ENCODE results near the gene MAP3K12.
"Not testable (repeated sequence)": the region's sequence is repeated elsewhere in the genome, so short reads cannot be mapped to it uniquely, and the experiment has no call there.

The MAP3K12 gene

GRCh38 chr12:53489242-53489864 is 9.9 kb downstream of the MAP3K12 start:
- no peak for DNase-seq

- no peak for DNase-seq
These were observed 12.3 kb downstream of the MAP3K12 start for GRCh38 chr12:53486736-53487487.

DNA sequence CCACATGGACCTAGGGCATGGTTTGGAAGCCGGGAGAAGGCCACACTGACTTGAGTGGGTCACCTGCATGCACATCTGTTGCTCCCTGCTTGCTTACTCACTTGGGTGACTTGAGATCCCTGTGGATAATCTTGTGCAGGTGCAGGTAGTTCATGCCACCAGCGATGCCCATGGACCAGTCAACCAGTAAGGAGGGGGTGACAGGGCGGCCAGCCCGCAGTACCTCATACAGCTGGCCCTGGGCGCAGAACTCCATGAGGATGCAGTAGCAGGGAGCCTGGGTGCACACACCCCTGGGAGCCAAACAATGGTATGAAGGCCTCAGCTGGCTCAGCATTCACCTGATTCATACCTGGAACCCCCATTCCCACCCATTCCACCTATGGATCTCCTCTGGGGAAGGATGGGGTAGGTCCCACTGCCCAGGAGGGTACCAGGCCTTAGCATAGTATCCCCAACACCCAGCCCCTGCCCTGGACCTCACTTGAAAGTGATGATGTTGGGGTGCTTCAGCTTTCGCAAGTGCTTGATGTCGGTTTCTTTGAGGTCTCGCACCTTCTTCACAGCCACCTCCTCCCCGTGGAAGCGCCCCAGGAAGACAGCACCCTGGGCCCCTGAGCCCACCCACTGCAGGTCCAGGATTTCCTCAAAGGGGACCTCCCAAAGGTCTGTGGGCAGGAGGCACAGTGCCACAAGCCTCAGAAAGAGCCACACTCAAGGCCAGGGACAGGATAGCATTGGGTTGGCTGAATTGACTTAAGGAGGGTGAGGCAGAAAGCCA is 13.1 kb downstream of the MAP3K12 start:
- DNase-seq, result no peak

GRCh38 chr12:53484686-53485575 is 14.3 kb downstream of the MAP3K12 start:
- DNase-seq, result no peak

DNA sequence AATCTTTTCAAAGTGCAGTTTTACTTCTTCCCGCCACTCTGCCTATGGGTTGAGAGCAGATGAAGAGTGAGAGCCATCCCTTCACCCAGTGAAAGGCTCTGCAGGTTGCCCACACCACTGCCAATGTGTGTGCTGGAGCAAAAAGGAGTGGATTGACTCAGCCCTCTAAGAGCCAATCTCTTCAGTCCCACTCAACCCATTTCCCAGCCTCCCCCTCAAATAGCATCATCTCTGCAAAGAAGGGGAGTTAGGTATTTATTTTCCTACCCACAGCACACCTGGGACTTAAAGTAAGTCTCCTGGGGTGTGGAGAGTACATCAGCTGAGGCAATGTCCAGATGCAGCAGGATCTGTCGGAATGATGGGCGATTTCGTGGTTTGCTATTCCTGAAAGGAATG is 15.3 kb downstream of the MAP3K12 start:
- DNase-seq, result no peak

DNA sequence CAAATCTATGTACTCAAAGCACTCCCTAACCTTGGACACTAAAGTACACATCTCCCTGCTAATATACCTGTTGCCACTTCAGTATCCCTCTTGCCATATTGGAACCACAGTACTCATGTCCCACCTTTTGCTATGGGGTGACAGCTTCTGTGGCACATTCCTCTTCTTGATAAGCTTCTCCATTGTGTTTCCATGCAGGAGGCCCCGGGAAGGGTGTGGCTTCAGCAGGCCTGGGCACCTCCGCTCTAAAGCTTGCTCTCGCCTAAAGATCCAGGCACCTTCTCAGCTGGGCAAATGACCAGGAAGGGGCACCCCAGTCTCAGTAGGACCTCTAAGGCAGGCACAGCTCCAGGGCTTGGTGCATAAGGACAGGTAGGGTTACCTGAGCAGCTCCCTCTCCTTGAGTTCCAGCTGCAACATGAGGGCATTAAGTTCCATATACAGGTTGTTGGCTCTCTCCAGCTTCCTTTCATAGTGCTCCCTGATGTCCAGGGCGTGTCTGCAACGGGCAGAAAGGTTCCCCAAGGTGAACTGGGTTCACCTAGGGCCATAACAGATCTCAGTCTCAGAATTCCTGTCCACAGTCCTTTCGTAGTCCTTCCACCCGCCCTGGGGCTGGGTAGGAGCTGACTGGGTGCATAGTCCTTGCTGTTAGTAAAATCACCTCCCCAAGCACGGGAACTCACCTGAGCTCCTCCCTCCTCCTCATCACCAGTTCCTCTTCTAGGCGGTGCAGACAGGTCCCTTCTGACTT is 15.9 kb downstream of the MAP3K12 start:
- no peak for DNase-seq

DNA sequence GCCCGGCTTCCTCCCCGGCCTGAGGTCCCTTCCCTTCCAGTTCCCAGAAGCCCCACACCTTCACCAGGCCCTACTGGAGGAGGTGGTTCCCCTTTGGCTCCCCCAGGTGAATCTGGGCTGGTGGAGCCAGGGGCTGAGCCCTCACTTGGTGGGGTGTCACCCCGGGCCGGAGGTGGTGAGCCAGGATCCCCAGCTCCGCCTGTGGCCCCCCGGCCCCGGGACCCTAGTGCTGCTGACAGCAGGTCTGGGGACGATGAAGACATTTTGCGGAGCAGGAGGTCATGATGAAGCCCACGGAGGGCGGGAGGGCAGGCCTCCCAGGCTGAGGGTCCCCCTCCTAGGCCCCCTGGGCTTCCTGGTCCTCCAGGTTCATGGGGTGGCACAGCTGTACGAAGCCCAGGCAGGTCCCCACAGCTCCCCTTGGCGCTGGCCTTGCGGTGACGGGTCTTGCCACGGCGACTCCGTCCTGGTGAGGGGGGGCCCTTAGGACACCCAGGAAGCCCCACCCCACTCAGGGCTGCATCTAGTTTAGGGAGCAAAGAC is 16.6 kb downstream of the MAP3K12 start:
- no peak for DNase-seq

DNA sequence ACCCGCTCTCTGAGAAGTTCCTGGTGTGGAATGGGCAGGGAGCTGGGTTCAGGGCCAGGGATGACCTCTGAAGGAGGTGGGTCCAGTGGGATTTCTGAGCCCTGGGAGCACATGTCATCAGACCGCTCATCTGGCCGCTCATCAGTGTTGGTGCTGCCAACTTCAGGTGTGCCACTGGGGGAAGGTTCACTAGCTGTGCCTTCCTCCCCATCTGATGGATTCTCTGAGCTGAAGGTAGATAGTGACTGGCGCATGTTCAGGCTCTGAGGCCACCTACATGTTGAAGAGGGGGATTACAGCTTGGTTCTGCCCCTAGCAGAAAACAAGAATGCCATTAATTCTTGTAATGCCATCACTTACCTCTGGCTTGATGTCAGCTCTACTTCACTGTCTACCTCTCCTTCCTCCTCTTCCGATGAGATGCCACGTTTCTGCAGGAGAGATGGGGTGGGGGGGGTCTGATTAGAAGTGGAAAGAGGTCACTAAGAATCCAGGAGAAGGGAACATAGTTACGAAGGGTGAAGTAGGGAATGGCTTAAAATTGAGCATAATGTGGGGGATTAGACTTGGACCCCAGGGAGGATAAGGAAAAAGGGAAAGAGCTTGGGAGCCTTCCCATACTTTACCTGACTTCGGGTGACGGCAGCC is 17.2 kb downstream of the MAP3K12 start:
- no peak for DNase-seq

- not testable (repeated sequence) for DNase-seq
These were observed 17.8 kb downstream of the MAP3K12 start for GRCh38 chr12:53481458-53481857.

- no peak for DNase-seq
These were observed 18.5 kb downstream of the MAP3K12 start for GRCh38 chr12:53480491-53481442.

- DNase-seq, result no peak
These were observed 19.9 kb downstream of the MAP3K12 start for GRCh38 chr12:53479331-53479730.

DNA sequence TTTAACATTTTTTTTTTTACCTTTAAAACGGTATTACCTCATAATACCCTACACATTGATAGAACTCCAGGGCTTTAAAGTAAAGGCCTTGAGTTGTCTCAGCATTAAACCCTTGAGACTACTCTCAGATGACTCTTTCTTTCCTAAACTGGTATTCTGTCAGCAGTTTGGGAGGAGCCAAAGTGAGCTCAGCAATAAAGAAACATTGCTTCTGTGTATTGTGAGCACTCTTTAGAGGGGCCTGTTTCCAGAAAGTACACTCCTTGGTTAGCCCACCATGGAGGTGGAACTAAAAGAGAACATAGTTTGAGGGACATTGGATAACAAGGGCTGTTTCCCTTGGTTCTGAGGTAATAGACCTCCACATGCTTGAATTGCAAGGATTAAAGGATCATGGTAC is 20.4 kb downstream of the MAP3K12 start:
- DNase-seq, result no peak

DNA sequence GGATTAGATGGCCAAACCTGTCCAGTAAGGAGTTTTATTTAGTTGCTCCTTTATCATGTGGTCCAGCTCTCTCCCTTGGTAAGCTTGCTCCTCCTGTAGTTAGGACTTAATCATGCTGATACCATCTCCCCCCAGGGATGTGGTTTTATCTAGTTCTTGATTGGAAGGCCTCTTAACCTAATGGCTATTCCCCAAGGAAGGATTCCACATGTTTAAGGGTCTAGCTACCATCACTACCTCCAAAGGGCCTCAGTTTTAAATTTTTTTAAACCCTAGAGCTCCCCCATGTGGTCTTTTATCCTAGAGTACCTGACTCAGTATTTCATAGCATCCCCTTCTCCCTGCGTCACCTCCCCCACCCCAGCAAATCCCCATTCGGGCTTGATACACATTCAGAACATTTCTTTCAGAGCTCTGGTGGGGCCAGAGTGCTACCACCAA is 22.5 kb downstream of the MAP3K12 start:
- DNase-seq, result no peak

DNA sequence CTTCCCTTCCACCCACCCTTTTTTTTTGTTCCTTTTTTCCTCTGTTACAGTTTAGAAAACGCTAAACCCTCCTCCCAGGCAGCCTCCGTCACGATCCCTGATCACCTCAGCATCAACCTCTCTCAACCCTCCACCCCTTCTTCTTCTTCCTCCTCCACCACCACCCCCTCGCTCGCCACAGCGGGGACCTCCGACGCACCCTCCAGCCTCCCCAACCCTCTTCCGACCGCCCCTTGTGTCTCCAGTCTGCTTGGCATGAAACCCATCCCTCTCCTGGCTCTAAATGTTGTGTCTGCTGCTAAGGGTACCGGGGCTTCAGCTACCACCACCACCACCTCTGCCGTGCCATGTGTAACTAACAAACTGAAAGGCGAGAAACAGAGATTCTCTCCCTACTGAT is 24.4 kb downstream of the MAP3K12 start:
- DNase-seq, result no peak

DNA sequence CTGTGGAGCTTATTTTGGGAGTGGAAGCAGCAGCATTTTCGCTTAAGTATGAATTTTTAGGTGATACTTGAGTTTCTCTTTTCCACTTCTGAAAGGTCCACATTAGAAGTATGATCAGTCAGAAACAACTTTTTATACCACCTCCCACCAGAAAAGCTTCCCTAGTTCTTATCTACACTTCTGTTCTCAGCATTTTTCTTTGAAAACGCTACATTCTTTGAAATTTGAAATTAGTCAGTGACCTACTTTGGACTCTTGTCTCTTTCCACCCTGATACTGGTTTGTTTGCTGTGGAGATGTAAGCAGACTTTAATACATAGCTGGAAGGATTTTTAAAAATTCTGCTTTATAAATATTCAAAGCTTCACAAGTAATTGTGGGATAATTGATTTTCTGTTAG is 25.2 kb downstream of the MAP3K12 start:
- DNase-seq, result no peak

GRCh38 chr12:53472056-53472582 is 27.1 kb downstream of the MAP3K12 start:
- no peak for DNase-seq

DNA sequence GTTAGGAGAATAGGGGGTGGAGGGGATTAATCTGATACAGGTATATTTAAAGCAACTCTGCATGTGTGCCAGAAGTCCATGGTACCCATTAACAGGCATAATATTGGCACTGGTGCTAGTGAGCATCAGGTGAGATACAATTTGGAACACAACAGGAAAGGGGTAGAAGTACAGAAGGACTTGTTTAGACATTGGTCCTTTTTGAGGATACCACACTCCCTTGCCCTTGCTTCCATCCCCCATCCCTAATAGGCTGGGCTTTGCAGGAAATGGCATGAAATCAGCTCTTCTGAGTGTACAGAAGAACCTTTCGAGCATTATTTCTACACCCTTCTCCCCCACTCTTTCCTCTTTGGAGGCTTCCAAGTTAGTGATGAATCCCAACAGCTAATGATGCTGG is 31.0 kb downstream of the MAP3K12 start:
- no peak for DNase-seq

- DNase-seq, result no peak
These were observed 31.4 kb downstream of the MAP3K12 start for GRCh38 chr12:53467880-53468279.

DNA sequence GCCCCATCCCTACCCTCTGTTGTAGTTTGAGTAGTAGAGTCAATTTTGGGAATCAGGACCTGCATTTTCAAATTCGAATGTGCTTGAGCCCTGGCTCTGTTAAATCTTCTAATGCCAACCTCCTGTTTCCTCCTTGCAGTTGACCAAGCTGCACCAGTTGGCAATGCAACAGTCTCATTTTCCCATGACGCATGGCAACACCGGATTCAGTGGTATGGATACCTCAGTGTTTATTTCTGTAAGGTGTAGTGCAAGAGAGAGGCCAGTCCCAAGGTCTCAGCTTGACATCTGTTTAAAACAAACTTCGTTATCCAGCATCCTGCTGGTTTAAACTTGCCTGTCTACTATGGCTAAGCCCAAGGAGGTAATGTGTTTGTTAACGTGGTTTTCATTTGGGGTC is 32.2 kb downstream of the MAP3K12 start:
- DNase-seq, result no peak

DNA sequence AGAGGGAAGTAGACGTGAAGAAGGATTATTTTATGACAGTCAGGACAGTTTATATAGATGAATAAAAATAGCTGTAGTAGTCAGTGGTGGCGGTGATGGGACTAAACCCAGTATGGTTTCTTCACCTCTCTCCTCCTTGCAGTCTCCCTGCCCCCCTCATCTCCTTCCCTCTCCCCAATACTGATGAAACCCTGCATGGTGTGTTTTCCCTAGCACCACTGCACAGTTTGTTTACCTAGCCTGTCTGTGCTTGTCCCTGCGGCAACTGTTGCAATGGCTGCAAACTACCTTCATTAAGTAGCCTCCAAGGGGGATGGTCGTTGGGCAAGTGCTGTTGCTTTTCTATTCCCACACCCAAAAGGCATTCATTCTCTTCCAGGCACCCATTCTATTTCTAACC is 32.6 kb downstream of the MAP3K12 start:
- no peak for DNase-seq
